Measurements from ENCODE around the gene UNK.

UNK gene

GRCh38 chr17:75832164-75832651, 47.6 kb downstream of the UNK start:
- Histone ChIP-seq H3K4me3 (ENCODE audit: low read length in 2 of 2) (no peak overlapping the region), H3K9ac (ENCODE audit: low read length in 2 of 2) (no peak overlapping the region), H3K9me3 (ENCODE audit: control insufficient read depth in 2 of 2, low read length in 2 of 2) (no peaks in the 10 kb centered on the region), H3K27me3 (ENCODE audit: control insufficient read depth in 1 of 2, insufficient read depth in 2 of 2, low read length in 2 of 2) (no peaks in the 10 kb centered on the region), H3K27ac (ENCODE audit: low read length) (peak overlapping the region; percentile 49), H3K36me3 (ENCODE audit: control insufficient read depth in 2 of 2, insufficient read depth in 2 of 2, low read length in 2 of 2) (peaks cover 2 to 6% of the 10 kb centered on the region in 2 donors), H3K4me1 (ENCODE audit: control insufficient read depth, insufficient read depth, low read length) (peaks cover 19% of the 10 kb centered on the region)

GRCh38 chr17:75832652-75833400, 48.2 kb downstream of the UNK start:
- Histone ChIP-seq H3K9ac (ENCODE audit: low read length in 2 of 2) (no peak overlapping the region), H3K27ac (ENCODE audit: low read length) (peak overlapping the region; percentile 49), H3K9me3 (ENCODE audit: control insufficient read depth in 2 of 2, low read length in 2 of 2) (no peaks in the 10 kb centered on the region), H3K27me3 (ENCODE audit: control insufficient read depth in 1 of 2, insufficient read depth in 2 of 2, low read length in 2 of 2) (no peaks in the 10 kb centered on the region), H3K4me1 (ENCODE audit: control insufficient read depth, insufficient read depth, low read length) (peaks cover 13% of the 10 kb centered on the region), H3K36me3 (ENCODE audit: control insufficient read depth in 2 of 2, insufficient read depth in 2 of 2, low read length in 2 of 2) (peaks cover 2 to 6% of the 10 kb centered on the region in 2 donors), H3K4me3 (ENCODE audit: low read length in 2 of 2) (no peak overlapping the region)

- Histone ChIP-seq H3K9ac (ENCODE audit: low read length in 2 of 2) (no peak overlapping the region), H3K9me3 (ENCODE audit: control insufficient read depth in 2 of 2, low read length in 2 of 2) (no peaks in the 10 kb centered on the region), H3K4me1 (ENCODE audit: control insufficient read depth, insufficient read depth, low read length) (peaks cover 5% of the 10 kb centered on the region), H3K4me3 (ENCODE audit: low read length in 2 of 2) (no peak overlapping the region), H3K36me3 (ENCODE audit: control insufficient read depth in 2 of 2, insufficient read depth in 2 of 2, low read length in 2 of 2) (peaks cover 2 to 6% of the 10 kb centered on the region in 2 donors), H3K27me3 (ENCODE audit: control insufficient read depth in 1 of 2, insufficient read depth in 2 of 2, low read length in 2 of 2) (no peaks in the 10 kb centered on the region), H3K27ac (ENCODE audit: low read length) (no peak overlapping the region)
Measured at GRCh38 chr17:75834279-75834920, 49.8 kb downstream of the UNK start.

- no peaks in the 10 kb centered on the region for H3K27me3 ChIP-seq (ENCODE audit: control insufficient read depth in 1 of 2, insufficient read depth in 2 of 2, low read length in 2 of 2)
- no peak overlapping the region for H3K9ac ChIP-seq (ENCODE audit: low read length in 2 of 2)
- H3K36me3 ChIP-seq (ENCODE audit: control insufficient read depth in 2 of 2, insufficient read depth in 2 of 2, low read length in 2 of 2) = peaks cover 2 to 6% of the 10 kb centered on the region in 2 donors
- H3K9me3 ChIP-seq (ENCODE audit: control insufficient read depth in 2 of 2, low read length in 2 of 2) = no peaks in the 10 kb centered on the region
- no peak overlapping the region for H3K27ac ChIP-seq (ENCODE audit: low read length)
- peak overlapping the region in 1 of 2 donors; percentile 15 for H3K4me3 ChIP-seq (ENCODE audit: low read length in 2 of 2)
- H3K4me1 ChIP-seq (ENCODE audit: control insufficient read depth, insufficient read depth, low read length) = peaks cover 5% of the 10 kb centered on the region
Measured at GRCh38 chr17:75834928-75835653, 50.5 kb downstream of the UNK start.

GRCh38 chr17:75835654-75835987, 51.0 kb downstream of the UNK start:
- Histone ChIP-seq H3K27ac (ENCODE audit: low read length) (no peak overlapping the region), H3K4me3 (ENCODE audit: low read length in 2 of 2) (peak overlapping the region in 1 of 2 donors; percentile 15), H3K27me3 (ENCODE audit: control insufficient read depth in 1 of 2, insufficient read depth in 2 of 2, low read length in 2 of 2) (no peaks in the 10 kb centered on the region), H3K9ac (ENCODE audit: low read length in 2 of 2) (no peak overlapping the region), H3K36me3 (ENCODE audit: control insufficient read depth in 2 of 2, insufficient read depth in 2 of 2, low read length in 2 of 2) (peaks cover 2 to 6% of the 10 kb centered on the region in 2 donors), H3K4me1 (ENCODE audit: control insufficient read depth, insufficient read depth, low read length) (peaks cover 5% of the 10 kb centered on the region), H3K9me3 (ENCODE audit: control insufficient read depth in 2 of 2, low read length in 2 of 2) (no peaks in the 10 kb centered on the region)

- H3K9me3 ChIP-seq (ENCODE audit: control insufficient read depth in 2 of 2, low read length in 2 of 2) = no peaks in the 10 kb centered on the region
- H3K9ac ChIP-seq (ENCODE audit: low read length in 2 of 2) = no peak overlapping the region
- H3K4me3 ChIP-seq (ENCODE audit: low read length in 2 of 2) = no peak overlapping the region
- peaks cover 5% of the 10 kb centered on the region for H3K4me1 ChIP-seq (ENCODE audit: control insufficient read depth, insufficient read depth, low read length)
- H3K27ac ChIP-seq (ENCODE audit: low read length) = no peak overlapping the region
- H3K27me3 ChIP-seq (ENCODE audit: control insufficient read depth in 1 of 2, insufficient read depth in 2 of 2, low read length in 2 of 2) = no peaks in the 10 kb centered on the region
- H3K36me3 ChIP-seq (ENCODE audit: control insufficient read depth in 2 of 2, insufficient read depth in 2 of 2, low read length in 2 of 2) = peaks cover 2 to 6% of the 10 kb centered on the region in 2 donors
Measured at GRCh38 chr17:75836605-75837004, 52.0 kb downstream of the UNK start.

- Histone ChIP-seq H3K4me3 (ENCODE audit: low read length in 2 of 2) (no peak overlapping the region), H3K27ac (ENCODE audit: low read length) (no peak overlapping the region), H3K9ac (ENCODE audit: low read length in 2 of 2) (no peak overlapping the region), H3K36me3 (ENCODE audit: control insufficient read depth in 2 of 2, insufficient read depth in 2 of 2, low read length in 2 of 2) (peaks cover 2 to 6% of the 10 kb centered on the region in 2 donors), H3K27me3 (ENCODE audit: control insufficient read depth in 1 of 2, insufficient read depth in 2 of 2, low read length in 2 of 2) (no peaks in the 10 kb centered on the region), H3K9me3 (ENCODE audit: control insufficient read depth in 2 of 2, low read length in 2 of 2) (no peaks in the 10 kb centered on the region), H3K4me1 (ENCODE audit: control insufficient read depth, insufficient read depth, low read length) (peaks cover 5% of the 10 kb centered on the region)
Measured at GRCh38 chr17:75837899-75838298, 53.3 kb downstream of the UNK start.

- no peak overlapping the region for H3K9ac ChIP-seq (ENCODE audit: low read length in 2 of 2)
- no peak overlapping the region for H3K27ac ChIP-seq (ENCODE audit: low read length)
- no peak overlapping the region for H3K4me3 ChIP-seq (ENCODE audit: low read length in 2 of 2)
- no peaks in the 10 kb centered on the region for H3K27me3 ChIP-seq (ENCODE audit: control insufficient read depth in 1 of 2, insufficient read depth in 2 of 2, low read length in 2 of 2)
- H3K9me3 ChIP-seq (ENCODE audit: control insufficient read depth in 2 of 2, low read length in 2 of 2) = no peaks in the 10 kb centered on the region
- H3K36me3 ChIP-seq (ENCODE audit: control insufficient read depth in 2 of 2, insufficient read depth in 2 of 2, low read length in 2 of 2) = peaks cover 2 to 4% of the 10 kb centered on the region in 2 donors
- peaks cover 5% of the 10 kb centered on the region for H3K4me1 ChIP-seq (ENCODE audit: control insufficient read depth, insufficient read depth, low read length)
Measured at GRCh38 chr17:75838410-75838809, 53.8 kb downstream of the UNK start.

GRCh38 chr17:75839942-75840798, 55.6 kb downstream of the UNK start:
- Histone ChIP-seq H3K9me3 (ENCODE audit: control insufficient read depth in 2 of 2, low read length in 2 of 2) (no peaks in the 10 kb centered on the region), H3K36me3 (ENCODE audit: control insufficient read depth in 2 of 2, insufficient read depth in 2 of 2, low read length in 2 of 2) (peaks cover 0 to 2% of the 10 kb centered on the region in 2 donors), H3K27me3 (ENCODE audit: control insufficient read depth in 1 of 2, insufficient read depth in 2 of 2, low read length in 2 of 2) (no peaks in the 10 kb centered on the region), H3K27ac (ENCODE audit: low read length) (no peak overlapping the region), H3K9ac (ENCODE audit: low read length in 2 of 2) (no peak overlapping the region), H3K4me3 (ENCODE audit: low read length in 2 of 2) (no peak overlapping the region), H3K4me1 (ENCODE audit: control insufficient read depth, insufficient read depth, low read length) (peaks cover 11% of the 10 kb centered on the region)

- Histone ChIP-seq H3K36me3 (ENCODE audit: control insufficient read depth in 2 of 2, insufficient read depth in 2 of 2, low read length in 2 of 2) (peaks cover 0 to under 1% of the 10 kb centered on the region in 2 donors), H3K4me3 (ENCODE audit: low read length in 2 of 2) (no peak overlapping the region), H3K4me1 (ENCODE audit: control insufficient read depth, insufficient read depth, low read length) (peaks cover 12% of the 10 kb centered on the region), H3K9me3 (ENCODE audit: control insufficient read depth in 2 of 2, low read length in 2 of 2) (no peaks in the 10 kb centered on the region), H3K9ac (ENCODE audit: low read length in 2 of 2) (no peak overlapping the region), H3K27me3 (ENCODE audit: control insufficient read depth in 1 of 2, insufficient read depth in 2 of 2, low read length in 2 of 2) (no peaks in the 10 kb centered on the region), H3K27ac (ENCODE audit: low read length) (no peak overlapping the region)
Measured at GRCh38 chr17:75840799-75841164, 56.2 kb downstream of the UNK start.

All from stomach smooth muscle (tissue), 2 donors.